Stimulated activated CD8-positive, alpha-beta memory T cell treated with anti-CD3 and anti-CD28 coated beads, Interleukin-12 subunit alpha, Interleukin-12 subunit beta, amount 100 ng/mL, for 1 hour (primary cell): Measurements from ENCODE around the gene PFKP.
"Not testable (repeated sequence)": the region's sequence is repeated elsewhere in the genome, so short reads cannot be mapped to it uniquely, and the experiment has no call there.

ENCODE experiments used
- DNase-seq: peaks from one replicate; pipeline ENCODE4 v3.0.0-alpha.2; 2020; ENCODE audit warnings: low read depth

The PFKP gene

GRCh38 chr10:3047596-3047995 is 19.8 kb upstream of the PFKP start:
- no peak for DNase-seq

- DNase-seq: no peak
These were observed 19.0 kb upstream of the PFKP start for GRCh38 chr10:3048119-3049019.

DNA sequence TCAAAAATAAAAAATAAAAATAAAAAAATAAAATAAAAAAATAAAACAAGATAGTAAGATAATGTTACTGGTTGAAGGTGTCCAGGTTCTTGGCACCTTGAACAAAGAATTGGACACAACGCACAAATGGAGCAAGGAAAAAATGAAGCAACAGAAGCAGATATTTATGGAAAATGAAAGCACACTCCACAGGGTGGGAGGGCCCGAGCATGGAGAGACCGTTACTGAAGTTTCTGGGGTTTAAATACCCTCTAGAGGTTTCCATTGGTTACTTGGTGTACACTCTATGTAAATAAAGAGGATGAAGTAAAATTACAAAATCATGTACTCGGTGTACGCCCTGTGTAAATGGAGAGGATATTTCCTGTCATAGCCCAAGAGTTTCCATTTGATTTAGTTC is 15.7 kb upstream of the PFKP start:
- DNase-seq: no peak

DNA sequence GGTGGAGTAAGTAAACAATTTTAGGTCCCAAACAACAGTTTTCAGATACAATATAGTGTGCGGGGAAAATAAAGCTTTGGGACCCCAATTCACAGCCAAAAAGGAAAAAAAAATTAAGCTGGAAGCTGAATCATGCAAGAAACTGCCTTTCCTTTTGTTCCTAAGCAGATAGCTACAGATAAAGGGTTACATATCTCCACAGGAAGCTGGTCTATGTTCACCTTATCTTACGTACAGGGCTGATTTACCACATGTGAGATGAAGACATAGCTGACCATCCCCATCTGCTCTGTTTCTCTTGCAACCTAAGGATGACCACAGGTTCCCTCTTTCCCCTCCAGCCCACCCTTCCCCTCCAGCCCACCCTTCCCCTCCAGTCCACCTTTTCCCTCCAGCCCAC is 14.2 kb upstream of the PFKP start:
- DNase-seq: no peak

- no peak for DNase-seq
These were observed 13.0 kb upstream of the PFKP start for GRCh38 chr10:3054183-3054850.

- DNase-seq: no peak
These were observed 12.5 kb upstream of the PFKP start for GRCh38 chr10:3054851-3055199.

DNA sequence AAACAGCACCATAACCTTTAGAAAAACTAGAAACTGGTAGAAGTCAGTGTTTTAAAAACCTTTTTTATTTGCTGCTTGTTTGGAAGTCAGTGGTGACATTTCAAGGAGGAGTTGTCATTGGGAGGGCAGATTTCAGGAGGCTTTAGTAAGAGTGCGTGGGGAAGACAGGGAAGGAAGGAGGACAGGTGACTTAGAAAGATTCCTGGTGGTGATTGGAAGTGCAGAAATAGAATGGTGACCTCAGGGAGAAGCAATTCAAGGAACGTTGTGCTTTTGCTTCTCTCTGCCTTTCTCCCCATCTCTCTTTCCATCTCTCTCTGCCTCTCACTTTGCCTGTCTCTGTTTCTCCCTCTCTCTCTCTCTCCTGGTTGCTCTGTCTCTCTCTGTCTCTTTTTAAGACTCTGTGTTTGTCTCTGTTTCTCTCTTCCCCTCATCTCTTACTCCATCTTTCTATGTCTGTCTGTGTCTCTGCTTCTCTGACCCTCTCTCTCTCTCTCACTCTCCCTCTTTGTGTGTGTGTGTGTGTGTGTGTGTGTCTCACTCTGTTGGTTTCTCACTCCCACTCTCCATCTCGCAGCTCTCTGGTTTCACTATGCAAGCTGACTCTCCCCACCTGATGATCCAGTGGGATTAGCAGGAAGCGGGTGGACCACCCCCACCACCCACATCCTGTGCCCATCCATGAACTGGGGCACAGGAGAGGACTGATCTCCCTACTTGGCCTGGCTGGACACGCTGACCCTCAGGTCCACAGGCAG is 10.9 kb upstream of the PFKP start:
- DNase-seq: no peak

DNA sequence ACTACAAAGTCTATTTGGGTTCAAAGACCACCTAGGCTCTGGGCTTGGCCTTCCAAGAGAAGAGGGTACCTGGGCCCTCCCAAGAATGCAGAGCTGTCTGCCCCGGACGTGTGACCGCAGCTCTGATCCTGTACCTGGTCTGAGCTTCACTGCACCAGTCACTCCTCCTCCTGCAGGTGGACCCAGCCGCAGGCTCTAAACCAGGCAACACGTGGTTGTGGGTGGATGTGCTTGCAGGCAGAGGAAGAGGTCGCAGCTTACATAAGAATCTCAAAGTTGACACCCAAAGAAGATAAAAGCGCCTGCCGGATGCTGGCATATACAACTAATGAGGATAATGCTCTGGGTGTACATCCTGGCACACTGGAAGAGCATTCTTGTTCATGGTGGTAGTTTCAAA is 9.4 kb upstream of the PFKP start:
- DNase-seq: no peak

DNA sequence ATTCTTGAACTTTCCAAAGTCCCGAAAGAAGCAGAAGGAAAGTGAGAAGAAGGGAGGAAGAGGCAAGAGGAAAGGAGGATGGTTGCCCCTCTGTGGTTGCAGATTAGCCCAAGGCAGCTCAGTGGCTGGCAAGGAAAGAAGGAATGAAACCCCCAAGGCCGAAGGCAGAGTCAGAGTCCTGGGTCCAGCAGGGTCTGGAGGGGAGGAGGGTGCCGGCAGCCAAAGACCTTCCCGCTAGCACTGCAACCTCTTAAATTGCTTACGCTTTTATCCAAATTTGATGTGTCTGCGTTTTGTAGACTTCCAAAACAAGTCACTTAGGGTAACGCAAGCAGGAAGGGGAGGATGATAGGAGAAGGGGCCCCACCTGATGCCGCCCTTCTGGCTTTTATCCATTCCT is 7.4 kb upstream of the PFKP start:
- no peak for DNase-seq

DNA sequence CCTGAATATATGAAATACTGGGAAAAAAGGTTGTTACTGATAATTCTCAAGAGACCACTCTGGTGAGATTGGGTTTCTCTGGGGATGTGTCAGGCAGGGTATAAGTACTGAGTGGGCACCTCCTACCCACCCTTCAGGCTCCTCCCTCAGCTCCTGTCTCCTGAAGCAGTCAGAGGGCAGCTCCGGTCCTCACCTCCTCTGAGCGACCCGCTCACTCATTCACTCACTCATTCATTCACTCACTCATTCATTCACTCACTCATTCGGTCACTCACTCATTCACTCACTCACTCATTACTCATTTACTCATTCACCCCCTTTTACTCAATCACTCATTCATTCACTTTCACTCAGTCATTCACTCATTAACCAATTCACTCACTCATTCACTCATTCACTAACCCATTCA is 6.9 kb upstream of the PFKP start:
- DNase-seq: no peak

- not testable (repeated sequence) for DNase-seq
These were observed 5.9 kb upstream of the PFKP start for GRCh38 chr10:3061323-3061898.

DNA sequence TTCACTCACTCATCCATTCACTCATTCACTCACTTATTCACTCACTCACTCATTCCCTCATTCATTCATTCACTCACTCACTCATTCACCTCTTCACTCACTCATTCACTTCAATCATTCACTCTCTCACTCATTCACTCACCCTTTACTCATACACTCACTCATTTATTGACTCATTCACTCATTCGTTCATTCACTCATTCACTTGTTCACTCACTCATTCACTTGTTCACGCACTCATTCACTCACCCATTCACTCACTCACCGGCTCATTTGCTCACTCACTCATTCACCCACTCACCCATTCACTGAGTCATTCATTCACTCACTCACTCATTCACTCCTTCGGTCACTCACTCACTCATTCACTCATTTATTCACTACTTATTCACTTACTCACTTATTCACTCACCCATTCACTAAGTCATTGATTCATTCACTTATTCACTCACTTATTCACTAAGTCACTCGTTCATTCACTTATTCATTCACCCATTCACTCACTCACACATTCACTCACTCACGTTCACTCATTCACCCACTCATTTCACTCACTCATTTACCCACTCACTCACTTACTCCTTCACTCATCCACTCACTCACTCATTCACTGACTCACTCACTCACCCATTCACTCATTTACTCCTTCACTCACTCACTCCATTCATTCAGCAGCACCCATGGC is 4.7 kb upstream of the PFKP start:
- DNase-seq: no peak

GRCh38 chr10:3064423-3064822 is 2.9 kb upstream of the PFKP start:
- DNase-seq: no peak

- no peak for DNase-seq
These were observed 1.7 kb upstream of the PFKP start for GRCh38 chr10:3065622-3066021.

GRCh38 chr10:3066317-3067117 is 831 bp upstream of the PFKP start:
- DNase-seq: no peak

DNA sequence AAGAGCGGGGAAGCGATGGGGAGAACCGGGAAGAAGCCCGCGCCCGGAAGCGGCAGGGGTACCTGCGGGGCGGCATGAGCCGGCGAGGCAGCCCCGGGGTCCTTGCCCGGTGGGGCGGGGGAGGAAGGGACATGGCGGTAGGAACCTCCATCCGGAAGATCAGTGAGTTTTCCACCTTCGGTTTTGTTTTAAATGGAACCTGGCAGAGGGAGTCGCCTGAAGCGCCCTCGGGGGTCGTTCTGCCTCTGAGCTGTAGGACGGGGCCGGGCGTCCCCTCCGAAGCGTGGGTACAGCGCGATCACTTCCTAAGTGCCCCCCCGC is 471 bp downstream of the PFKP start:
- no peak for DNase-seq

- peak; percentile 23 for DNase-seq
These were observed 1.0 kb downstream of the PFKP start for GRCh38 chr10:3068201-3068967.

DNA sequence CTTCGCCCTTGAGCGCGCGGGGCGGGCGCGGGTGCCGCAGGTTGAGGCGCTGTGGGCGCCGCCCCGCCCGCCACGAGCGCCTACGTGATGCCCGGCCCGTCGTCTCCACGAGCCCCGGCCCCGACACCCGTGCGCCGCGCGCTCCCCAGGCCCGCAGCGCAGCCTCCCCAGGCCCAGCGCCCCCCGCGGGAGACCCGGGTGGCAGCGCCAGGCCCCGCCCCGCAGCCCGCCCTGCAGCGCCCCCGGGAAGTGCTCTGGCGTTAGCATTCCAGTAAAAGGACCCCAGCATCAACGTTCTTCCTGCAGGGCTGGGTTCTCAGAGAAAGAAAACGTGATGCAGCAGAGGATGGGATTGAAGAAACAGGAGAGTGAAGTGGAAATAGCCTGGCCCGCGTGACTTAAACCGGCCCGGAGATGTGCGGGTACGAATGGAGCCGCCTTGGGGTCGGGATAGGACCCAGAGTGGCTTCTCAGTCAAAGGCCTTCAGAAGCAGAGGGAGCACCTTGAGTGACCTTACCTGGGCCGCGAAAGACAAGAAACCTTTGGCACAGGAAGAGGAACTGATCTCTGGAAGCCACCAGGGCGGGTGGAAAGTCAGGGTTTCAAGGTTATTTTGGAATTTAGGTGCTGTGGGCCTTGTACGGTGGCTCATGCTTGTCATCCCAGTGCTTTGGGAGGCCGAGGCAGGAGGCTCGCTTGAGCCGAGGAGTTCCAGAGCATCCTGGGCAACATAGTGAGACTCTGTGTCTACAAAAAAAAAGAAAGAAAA is 1.8 kb downstream of the PFKP start:
- DNase-seq: no peak

DNA sequence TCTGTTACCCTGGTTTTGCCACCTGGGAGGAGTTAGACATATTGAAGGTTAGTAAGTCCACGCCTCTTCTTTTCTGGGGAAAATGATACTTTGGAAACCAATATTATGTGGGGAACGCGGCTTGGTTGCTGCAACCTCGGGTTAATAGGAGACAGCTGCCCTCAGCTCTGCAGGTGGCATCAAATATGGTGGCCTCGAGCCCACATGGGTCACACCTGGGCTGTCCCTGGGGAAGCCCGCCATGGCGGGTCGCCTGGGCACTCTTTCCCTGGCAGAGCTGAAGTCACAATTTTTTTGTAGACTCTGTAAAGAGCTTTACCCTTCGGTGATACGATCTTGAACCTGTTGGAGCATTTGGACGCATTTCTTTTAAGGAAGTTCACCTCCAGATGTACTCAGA is 2.5 kb downstream of the PFKP start:
- DNase-seq: no peak
